Neural progenitor cell (in vitro differentiated cells): ENCODE measurements around the gene CFAP221.

Experiments used
- EZH2 ChIP-seq: fragments of 200-600 bp; sonication (generic); IDR thresholded peaks from 2 replicates; pipeline ENCODE4 v1.6.1; 2017; ENCODE audit warnings: antibody characterized with exemption, mild to moderate bottlenecking, moderate library complexity
- TF ChIP-seq, protein P1 (sequence below): fragments of 200-600 bp; sonication (generic); IDR thresholded peaks from 2 replicates; pipeline ENCODE4 v1.5.1; 2017; ENCODE audit warnings: antibody characterized with exemption, mild to moderate bottlenecking

DNA sequence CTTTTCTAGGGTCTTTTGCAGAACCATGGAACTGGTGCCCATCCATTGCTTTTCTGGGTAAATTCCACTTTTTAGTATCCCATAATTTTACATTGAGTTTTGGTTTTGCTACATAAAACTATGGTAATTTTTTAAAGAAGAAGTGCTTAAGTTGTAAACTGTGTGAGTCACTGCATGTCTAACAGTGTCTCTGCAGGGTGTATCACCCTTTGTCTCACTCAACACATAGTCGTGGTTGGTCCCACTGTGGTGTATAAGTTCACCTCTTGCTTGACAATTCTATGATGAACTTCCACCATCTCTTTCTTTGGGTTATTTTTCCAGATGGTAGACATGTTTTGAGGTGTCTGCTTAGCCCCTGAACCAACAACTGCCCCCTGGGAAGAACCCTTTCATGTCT, 30.4 kb upstream of the CFAP221 start:
- TF ChIP-seq EZH2 = no peak
- TF ChIP-seq, protein P1, sequence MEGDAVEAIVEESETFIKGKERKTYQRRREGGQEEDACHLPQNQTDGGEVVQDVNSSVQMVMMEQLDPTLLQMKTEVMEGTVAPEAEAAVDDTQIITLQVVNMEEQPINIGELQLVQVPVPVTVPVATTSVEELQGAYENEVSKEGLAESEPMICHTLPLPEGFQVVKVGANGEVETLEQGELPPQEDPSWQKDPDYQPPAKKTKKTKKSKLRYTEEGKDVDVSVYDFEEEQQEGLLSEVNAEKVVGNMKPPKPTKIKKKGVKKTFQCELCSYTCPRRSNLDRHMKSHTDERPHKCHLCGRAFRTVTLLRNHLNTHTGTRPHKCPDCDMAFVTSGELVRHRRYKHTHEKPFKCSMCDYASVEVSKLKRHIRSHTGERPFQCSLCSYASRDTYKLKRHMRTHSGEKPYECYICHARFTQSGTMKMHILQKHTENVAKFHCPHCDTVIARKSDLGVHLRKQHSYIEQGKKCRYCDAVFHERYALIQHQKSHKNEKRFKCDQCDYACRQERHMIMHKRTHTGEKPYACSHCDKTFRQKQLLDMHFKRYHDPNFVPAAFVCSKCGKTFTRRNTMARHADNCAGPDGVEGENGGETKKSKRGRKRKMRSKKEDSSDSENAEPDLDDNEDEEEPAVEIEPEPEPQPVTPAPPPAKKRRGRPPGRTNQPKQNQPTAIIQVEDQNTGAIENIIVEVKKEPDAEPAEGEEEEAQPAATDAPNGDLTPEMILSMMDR = no peak
